BE2C (cell line): ENCODE measurements around the gene RANBP1.

ENCODE experiments used
- DNase-seq: peaks from one replicate; pipeline ENCODE4 v3.0.0-alpha.2; 2020
- H3K27me3 ChIP-seq: fragments of 250-450 bp; sonication (Bioruptor Pico); 2 replicates; pipeline ENCODE4 v1.5.1; 2020; ENCODE audit warnings: mild to moderate bottlenecking
- H3K36me3 ChIP-seq: fragments of 250-450 bp; sonication (Bioruptor Pico); 2 replicates; pipeline ENCODE4 v1.5.1; 2020; ENCODE audit warnings: mild to moderate bottlenecking
- H3K4me1 ChIP-seq: fragments of 250-450 bp; sonication (Bioruptor Pico); 2 replicates; pipeline ENCODE4 v1.5.1; 2020
- H3K4me3 ChIP-seq: 2 replicates; pipeline ENCODE4 v1.5.1; 2011; ENCODE audit warnings: low read depth, low read length
- H3K9me3 ChIP-seq: fragments of 250-450 bp; sonication (Bioruptor Pico); 2 replicates; pipeline ENCODE4 v1.5.1; 2020
- CTCF ChIP-seq: IDR thresholded peaks from 2 replicates; pipeline ENCODE4 v1.5.1; 2012; ENCODE audit warnings: mild to moderate bottlenecking, low read depth, low read length

RANBP1 gene

GRCh38 chr22:20106205-20106848 lies 9.6 kb upstream of the RANBP1 start:
- no peak for TF ChIP-seq CTCF
- Histone ChIP-seq H3K4me1 (no peaks in the 10 kb centered on the region), H3K27me3 (no peaks in the 10 kb centered on the region), H3K4me3 (no peak overlapping the region), H3K9me3 (no peaks in the 10 kb centered on the region), H3K36me3 (peaks cover 96% of the 10 kb centered on the region)
- no peak for DNase-seq

- Histone ChIP-seq H3K4me1 (no peaks in the 10 kb centered on the region), H3K36me3 (peaks cover 96% of the 10 kb centered on the region), H3K4me3 (no peak overlapping the region), H3K27me3 (no peaks in the 10 kb centered on the region), H3K9me3 (no peaks in the 10 kb centered on the region)
- no peak for TF ChIP-seq CTCF
- DNase-seq = no peak
Measured at GRCh38 chr22:20106849-20107237, 9.1 kb upstream of the RANBP1 start.

GRCh38 chr22:20107471-20107901 lies 8.4 kb upstream of the RANBP1 start:
- peaks cover 96% of the 10 kb centered on the region for H3K36me3 ChIP-seq
- no peak for TF ChIP-seq CTCF

GRCh38 chr22:20107951-20108756 lies 7.8 kb upstream of the RANBP1 start:
- Histone ChIP-seq H3K9me3 (no peaks in the 10 kb centered on the region), H3K4me3 (no peak overlapping the region), H3K27me3 (no peaks in the 10 kb centered on the region), H3K36me3 (peaks cover 96% of the 10 kb centered on the region), H3K4me1 (no peaks in the 10 kb centered on the region)
- no peak for TF ChIP-seq CTCF
- DNase-seq = no peak

More at GRCh38 chr22:20107471-20107901, 8.4 kb upstream of the RANBP1 start:
- no peaks in the 10 kb centered on the region for H3K4me1 ChIP-seq
- H3K9me3 ChIP-seq = no peaks in the 10 kb centered on the region
- H3K27me3 ChIP-seq = no peaks in the 10 kb centered on the region
- H3K4me3 ChIP-seq = no peak overlapping the region
- no peak for DNase-seq

GRCh38 chr22:20108757-20109230 lies 7.1 kb upstream of the RANBP1 start:
- Histone ChIP-seq H3K9me3 (no peaks in the 10 kb centered on the region), H3K36me3 (peaks cover 96% of the 10 kb centered on the region), H3K4me1 (no peaks in the 10 kb centered on the region), H3K4me3 (no peak overlapping the region), H3K27me3 (no peaks in the 10 kb centered on the region)
- no peak for TF ChIP-seq CTCF
- no peak for DNase-seq
